Common myeloid progenitor, CD34-positive (primary cell): ENCODE data around the gene PLPPR1.

Source experiments
- CTCF ChIA-PET: fragments of 350-600 bp; sonication (Branson Sonifier 250); formaldehyde crosslinking; loops from one replicate; lab custom pipeline; 2021; ENCODE audit warnings: antibody characterized with exemption; lab: Charles Lee
- POLR2A ChIA-PET: fragments of 350-600 bp; sonication (Branson Sonifier 250); formaldehyde crosslinking; loops from one replicate; lab custom pipeline; 2021; ENCODE audit warnings: antibody characterized with exemption; lab: Charles Lee
- DNase-seq, 3 donors: peaks; one replicate each; pipeline versions ENCODE4 v3.0.0 to v3.0.0-alpha.2; 2013
- H3K27ac ChIP-seq, 2 experiments: 1 replicate in 1 of 2; 2 replicates in 1 of 2; pipeline ENCODE4 v1.7.0; 2013; ENCODE audit warnings: inconsistent platforms in 2 of 2, low read length in 2 of 2, mild to moderate bottlenecking in 2 of 2, low read depth in 1 of 2, moderate library complexity in 1 of 2; ENCODE audit not compliant: severe bottlenecking in 2 of 2, insufficient read depth in 1 of 2, poor library complexity in 1 of 2
- H3K27me3 ChIP-seq, 5 experiments: replicated peaks in 2 of 5; 1 replicate in 3 of 5; 2 replicates in 2 of 5; pipeline versions ENCODE4 v1.6.1 to v1.7.0; 2013; ENCODE audit warnings: low read length in 4 of 5, mild to moderate bottlenecking in 2 of 5, moderate library complexity in 2 of 5, inconsistent platforms in 1 of 5; ENCODE audit not compliant: insufficient read depth in 5 of 5, control insufficient read depth in 4 of 5
- H3K36me3 ChIP-seq, 4 experiments: 1 replicate in 2 of 4; 2 replicates in 2 of 4; pipeline versions ENCODE4 v1.6.1 to v1.7.0; 2013; ENCODE audit warnings: low read length in 3 of 4, control low read depth in 1 of 4, mild to moderate bottlenecking in 1 of 4; ENCODE audit not compliant: control insufficient read depth in 4 of 4, insufficient read depth in 4 of 4
- H3K4me1 ChIP-seq, 4 experiments: 1 replicate in 3 of 4; 2 replicates in 1 of 4; pipeline versions ENCODE4 v1.6.1 to v1.7.1; 2013; ENCODE audit warnings: low read length in 3 of 4, mild to moderate bottlenecking in 3 of 4, control low read depth in 1 of 4, inconsistent platforms in 1 of 4, moderate library complexity in 1 of 4; ENCODE audit not compliant: control insufficient read depth in 4 of 4, insufficient read depth in 4 of 4; ENCODE audit errors: control extremely low read depth in 1 of 4
- H3K4me3 ChIP-seq, 7 experiments: 1 replicate in 4 of 7; 2 replicates in 3 of 7; pipeline versions ENCODE4 v1.5.1 to v1.7.0; 2013; ENCODE audit warnings: mild to moderate bottlenecking in 7 of 7, low read length in 6 of 7, moderate library complexity in 6 of 7, inconsistent platforms in 2 of 7, low read depth in 2 of 7, control low read depth in 1 of 7; ENCODE audit not compliant: insufficient read depth in 4 of 7, control insufficient read depth in 1 of 7; ENCODE audit errors: extremely low read depth in 1 of 7
- H3K9me3 ChIP-seq, 5 experiments: 1 replicate in 4 of 5; 2 replicates in 1 of 5; pipeline versions ENCODE4 v1.6.1 to v1.7.1; 2013; ENCODE audit warnings: low read length in 4 of 5, mild to moderate bottlenecking in 2 of 5, inconsistent platforms in 1 of 5, low read depth in 1 of 5, moderate library complexity in 1 of 5; ENCODE audit not compliant: control insufficient read depth in 4 of 5, insufficient read depth in 2 of 5; ENCODE audit errors: control extremely low read depth in 1 of 5
- WGBS: methylation state at CpG from one replicate; pipeline ENCODE4 v1.1.5; 2013; ENCODE audit not compliant: insufficient coverage; 5-methylcytosine and 5-hydroxymethylcytosine counted together

PLPPR1 gene

DNA sequence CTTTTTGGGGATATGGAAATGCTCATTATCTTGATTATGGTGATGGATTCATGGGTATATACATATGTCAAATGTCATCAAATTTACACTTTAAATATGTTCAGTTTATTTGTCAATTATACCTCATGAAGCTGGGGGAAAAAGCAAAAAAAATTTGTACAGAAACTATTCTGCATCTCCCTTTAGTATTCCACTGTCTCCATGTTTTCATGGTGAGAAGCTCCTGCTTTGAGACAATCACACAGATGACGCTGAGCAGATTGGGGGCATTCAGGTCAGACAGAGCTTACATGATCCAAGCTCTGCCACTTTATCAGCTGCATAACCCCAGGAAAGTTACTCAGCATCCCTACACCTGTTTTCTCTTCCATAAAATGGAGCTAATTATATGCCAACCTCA lies 101.5 kb downstream of the PLPPR1 start:
- Histone ChIP-seq H3K4me3 (no peak overlapping the region), H3K36me3 (no peaks in the 10 kb centered on the region), H3K9me3 (peaks cover 0 to 3% (median 0%) of the 10 kb centered on the region in 5 experiments), H3K4me1 (no peaks in the 10 kb centered on the region), H3K27me3 (no peaks in the 10 kb centered on the region), H3K27ac (no peak overlapping the region)
- POLR2A ChIA-PET = no interaction called here
- DNase-seq = no peak
- CTCF ChIA-PET = interaction anchor here (1.4 kb wide), 1 partner anchor 11 kb away, joined by 4 read pairs; no protein-coding TSS in a partner anchor
- 100% methylated on average over 1 of the region's 1 CpG for WGBS

DNA sequence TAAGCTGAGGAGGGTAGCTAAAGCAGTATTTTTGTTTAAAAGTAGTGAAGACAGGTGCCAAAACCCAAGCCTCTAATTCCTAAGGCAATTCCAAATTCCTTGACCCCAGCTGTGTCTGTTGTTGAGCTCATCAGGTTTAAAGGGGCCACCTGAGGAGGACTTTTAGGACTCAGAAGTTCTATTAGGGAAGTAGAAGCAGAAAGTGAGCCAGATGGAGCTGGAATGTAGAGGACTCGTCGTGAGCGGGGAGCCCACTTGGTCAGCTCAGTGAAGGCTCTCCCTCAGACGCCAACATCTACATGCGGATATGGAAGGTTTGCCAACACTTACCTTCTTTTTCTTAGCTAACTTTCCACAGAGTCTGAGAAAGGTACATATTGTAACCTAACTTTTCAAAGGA lies 102.8 kb downstream of the PLPPR1 start:
- 39% methylated on average over 3 of the region's 5 CpGs for WGBS
- ChIA-PET POLR2A (no interaction called here), CTCF (no interaction called here)
- DNase-seq = no peak
- Histone ChIP-seq H3K4me3 (no peak overlapping the region), H3K27me3 (peaks cover 0 to 3% (median 0%) of the 10 kb centered on the region in 5 experiments), H3K27ac (no peak overlapping the region), H3K9me3 (peaks cover 0 to 3% (median 0%) of the 10 kb centered on the region in 5 experiments), H3K4me1 (no peaks in the 10 kb centered on the region), H3K36me3 (no peaks in the 10 kb centered on the region)

DNA sequence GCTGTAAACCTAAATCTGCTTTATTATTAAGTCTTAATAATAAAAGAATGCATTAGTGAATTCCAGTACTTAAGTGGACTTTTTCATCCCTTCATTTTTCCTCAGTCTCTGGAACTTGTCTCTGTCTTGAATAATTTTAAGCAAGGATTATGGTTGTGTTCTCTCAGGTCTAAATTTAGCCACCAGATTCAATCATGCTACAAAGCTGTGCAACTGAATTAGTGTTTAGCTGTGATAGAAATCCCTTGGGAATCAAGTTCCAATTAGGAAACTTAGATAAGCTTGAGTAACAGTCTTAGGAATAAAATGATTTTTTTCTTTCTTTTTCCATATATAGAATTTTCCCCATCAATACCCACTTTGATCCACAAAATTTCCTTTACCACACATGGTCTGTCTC lies 104.3 kb downstream of the PLPPR1 start:
- Histone ChIP-seq H3K9me3 (no peaks in the 10 kb centered on the region), H3K27ac (no peak overlapping the region), H3K4me1 (no peaks in the 10 kb centered on the region), H3K36me3 (no peaks in the 10 kb centered on the region), H3K27me3 (peaks cover 0 to 3% (median 0%) of the 10 kb centered on the region in 5 experiments), H3K4me3 (no peak overlapping the region)
- ChIA-PET POLR2A (no interaction called here), CTCF (no interaction called here)
- DNase-seq = no peak

DNA sequence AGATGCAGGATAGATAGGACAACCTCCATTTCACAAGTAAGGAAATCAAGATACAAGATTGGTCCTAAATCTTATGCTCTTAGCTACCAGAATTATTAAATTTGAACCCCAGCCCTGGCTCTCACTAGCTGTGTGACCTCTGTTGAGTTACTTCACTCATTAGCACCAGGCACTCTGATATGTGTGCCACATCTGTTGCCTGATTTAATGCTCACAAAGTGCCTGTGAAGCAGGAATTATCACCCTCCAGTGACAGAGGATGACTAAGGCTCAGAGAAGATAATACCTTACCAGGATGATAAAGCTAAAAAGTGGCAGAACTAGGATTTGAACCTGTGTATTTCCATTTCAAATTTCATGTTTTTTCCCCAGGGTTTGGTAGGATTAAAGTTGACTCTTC lies 110.0 kb downstream of the PLPPR1 start:
- Histone ChIP-seq H3K27ac (no peak overlapping the region), H3K36me3 (no peaks in the 10 kb centered on the region), H3K9me3 (no peaks in the 10 kb centered on the region), H3K4me1 (no peaks in the 10 kb centered on the region), H3K27me3 (peaks cover 0 to 3% (median 0%) of the 10 kb centered on the region in 5 experiments), H3K4me3 (no peak overlapping the region)
- ChIA-PET CTCF (no interaction called here), POLR2A (no interaction called here)
- no peak for DNase-seq

DNA sequence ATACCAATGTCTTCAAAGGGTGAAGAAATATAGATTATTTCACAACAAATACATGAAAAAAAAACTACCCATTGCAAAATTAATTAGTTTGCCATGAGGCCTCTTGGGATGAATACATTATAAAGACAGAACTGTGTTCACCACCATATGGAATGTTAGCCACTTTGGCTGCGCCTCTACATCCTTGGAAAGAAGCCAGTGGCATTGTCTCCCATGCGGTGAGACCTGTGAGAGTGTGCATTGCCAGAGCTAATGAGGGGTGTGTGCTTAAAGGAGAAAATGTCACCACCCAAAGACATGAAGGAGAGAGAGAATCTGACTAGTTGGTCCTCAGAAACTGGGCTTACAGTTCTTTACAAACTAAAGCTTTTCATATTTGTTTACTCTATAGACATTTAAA lies 110.6 kb downstream of the PLPPR1 start:
- no peak overlapping the region for H3K27ac ChIP-seq
- H3K4me3 ChIP-seq = no peak overlapping the region
- H3K27me3 ChIP-seq = peaks cover 0 to 3% (median 0%) of the 10 kb centered on the region in 5 experiments
- no peak for DNase-seq
- CTCF ChIA-PET = no interaction called here
- no peaks in the 10 kb centered on the region for H3K36me3 ChIP-seq
- no peaks in the 10 kb centered on the region for H3K4me1 ChIP-seq
- no CpG with 5 or more reads among the region's 2 CpGs for WGBS
- POLR2A ChIA-PET = no interaction called here
- H3K9me3 ChIP-seq = no peaks in the 10 kb centered on the region

DNA sequence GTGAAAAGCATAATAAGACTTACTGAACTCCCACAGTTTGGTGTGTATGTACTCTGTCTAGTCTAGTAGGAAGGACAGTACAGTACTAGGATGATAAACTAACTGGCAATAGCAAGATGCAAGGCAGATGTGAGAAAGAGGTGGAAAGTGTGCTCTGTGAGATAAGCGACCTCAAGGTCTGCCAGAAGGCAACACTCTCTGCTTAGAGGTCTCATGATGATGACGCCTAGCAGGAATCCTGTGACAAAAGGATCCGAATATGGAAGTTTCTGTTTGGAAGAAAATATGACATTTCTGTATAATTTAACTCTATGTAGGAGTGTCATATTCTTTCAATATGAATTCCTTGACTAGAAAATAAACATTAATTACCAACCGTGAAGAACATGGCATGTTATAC lies 112.2 kb downstream of the PLPPR1 start:
- WGBS = 82% methylated on average over 2 of the region's 4 CpGs
- ChIA-PET CTCF (no interaction called here), POLR2A (no interaction called here)
- DNase-seq = no peak
- Histone ChIP-seq H3K4me1 (no peaks in the 10 kb centered on the region), H3K36me3 (no peaks in the 10 kb centered on the region), H3K9me3 (no peaks in the 10 kb centered on the region), H3K27ac (no peak overlapping the region), H3K4me3 (no peak overlapping the region), H3K27me3 (peaks cover 0 to 1% (median 0%) of the 10 kb centered on the region in 5 experiments)

DNA sequence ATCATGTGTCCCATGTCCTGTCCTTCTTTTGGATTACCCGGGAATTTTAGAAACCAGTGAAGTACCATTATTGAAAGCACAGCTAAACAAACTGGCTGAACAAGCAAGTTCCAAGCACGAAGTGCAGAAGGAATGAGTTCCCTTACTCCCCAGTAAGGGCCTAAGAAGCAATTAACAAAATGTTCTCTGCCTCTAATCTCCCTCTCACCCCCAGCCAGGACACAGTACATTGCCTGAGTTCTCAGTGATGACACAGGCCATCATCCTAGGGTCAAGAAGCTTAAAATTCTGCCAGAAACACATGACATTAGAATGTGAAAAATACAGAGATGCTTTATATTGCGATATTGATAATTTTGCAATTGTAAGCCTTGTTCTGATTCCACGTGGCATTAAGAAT lies 118.0 kb downstream of the PLPPR1 start:
- Histone ChIP-seq H3K27ac (no peak overlapping the region), H3K36me3 (no peaks in the 10 kb centered on the region), H3K4me1 (no peaks in the 10 kb centered on the region), H3K27me3 (no peaks in the 10 kb centered on the region), H3K4me3 (no peak overlapping the region), H3K9me3 (peaks cover 0 to 3% (median 0%) of the 10 kb centered on the region in 5 experiments)
- ChIA-PET POLR2A (no interaction called here), CTCF (no interaction called here)
- no peak for DNase-seq
- WGBS = 97% methylated on average over 3 of the region's 4 CpGs
